HG02884 (cell line): ENCODE data around the gene THUMPD2.
"Not testable (repeated sequence)": the region's sequence is repeated elsewhere in the genome, so short reads cannot be mapped to it uniquely, and the experiment has no call there.

Source experiments
- ATAC-seq: cut with Tn5 transposase; IDR thresholded peaks from one replicate; pipeline ENCODE4 v1.9.1; 2021; ENCODE audit warnings: mild to moderate bottlenecking, moderate library complexity; ENCODE audit not compliant: unreplicated experiment

THUMPD2 gene, protein sequence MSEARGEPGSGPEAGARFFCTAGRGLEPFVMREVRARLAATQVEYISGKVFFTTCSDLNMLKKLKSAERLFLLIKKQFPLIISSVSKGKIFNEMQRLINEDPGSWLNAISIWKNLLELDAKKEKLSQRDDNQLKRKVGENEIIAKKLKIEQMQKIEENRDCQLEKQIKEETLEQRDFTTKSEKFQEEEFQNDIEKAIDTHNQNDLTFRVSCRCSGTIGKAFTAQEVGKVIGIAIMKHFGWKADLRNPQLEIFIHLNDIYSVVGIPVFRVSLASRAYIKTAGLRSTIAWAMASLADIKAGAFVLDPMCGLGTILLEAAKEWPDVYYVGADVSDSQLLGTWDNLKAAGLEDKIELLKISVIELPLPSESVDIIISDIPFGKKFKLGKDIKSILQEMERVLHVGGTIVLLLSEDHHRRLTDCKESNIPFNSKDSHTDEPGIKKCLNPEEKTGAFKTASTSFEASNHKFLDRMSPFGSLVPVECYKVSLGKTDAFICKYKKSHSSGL

DNA sequence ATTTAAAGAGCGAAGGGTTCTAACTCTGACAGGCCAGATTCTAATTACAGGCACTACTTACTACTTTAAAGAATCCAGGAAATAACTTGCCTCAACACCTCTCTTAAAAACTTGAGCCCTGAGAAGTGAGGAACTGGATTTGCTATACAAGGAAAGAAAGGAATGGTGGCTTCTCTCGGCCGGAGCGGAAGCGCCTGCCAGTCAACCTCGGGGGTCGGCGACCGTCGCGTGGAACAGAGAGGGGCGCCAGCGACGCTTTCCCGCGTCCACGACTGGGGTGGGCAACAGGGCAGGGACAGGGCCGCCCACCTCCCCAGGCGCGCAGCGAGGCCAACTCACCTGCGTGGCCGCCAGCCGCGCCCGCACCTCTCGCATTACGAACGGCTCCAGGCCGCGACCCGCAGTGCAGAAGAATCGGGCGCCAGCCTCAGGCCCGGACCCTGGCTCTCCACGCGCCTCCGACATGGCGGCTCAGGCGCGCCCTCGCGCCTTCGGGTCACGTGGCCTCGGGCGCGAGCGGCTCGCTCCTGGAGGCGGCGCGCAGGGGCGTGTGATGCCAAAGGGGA, at the start of gene THUMPD2:
THUMPD2 (minus strand) TSS at position 484 of the 566 bp plus-strand sequence; CDS start at position 465, 19 bp downstream.
- peak; percentile 61 for ATAC-seq

DNA sequence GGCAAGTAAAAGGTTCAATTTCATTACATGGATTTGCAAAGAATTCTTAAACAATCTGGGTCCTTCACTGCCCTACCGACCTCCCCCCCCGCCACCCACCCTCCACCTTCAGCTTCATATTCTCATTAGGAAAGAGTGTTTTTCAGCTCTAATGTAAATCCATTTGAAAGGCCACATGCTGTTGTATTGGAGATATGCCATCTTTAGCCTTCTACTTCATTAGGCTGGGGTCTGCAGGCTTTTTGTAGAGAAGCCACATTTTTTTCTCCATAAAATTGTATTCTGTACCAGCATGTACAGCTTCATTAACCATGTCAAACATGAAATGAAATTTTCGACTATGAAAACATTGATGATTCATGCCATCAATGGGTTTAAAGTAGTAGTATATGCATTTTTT, 42.8 kb upstream of the THUMPD2 start:
- ATAC-seq: no peak

DNA sequence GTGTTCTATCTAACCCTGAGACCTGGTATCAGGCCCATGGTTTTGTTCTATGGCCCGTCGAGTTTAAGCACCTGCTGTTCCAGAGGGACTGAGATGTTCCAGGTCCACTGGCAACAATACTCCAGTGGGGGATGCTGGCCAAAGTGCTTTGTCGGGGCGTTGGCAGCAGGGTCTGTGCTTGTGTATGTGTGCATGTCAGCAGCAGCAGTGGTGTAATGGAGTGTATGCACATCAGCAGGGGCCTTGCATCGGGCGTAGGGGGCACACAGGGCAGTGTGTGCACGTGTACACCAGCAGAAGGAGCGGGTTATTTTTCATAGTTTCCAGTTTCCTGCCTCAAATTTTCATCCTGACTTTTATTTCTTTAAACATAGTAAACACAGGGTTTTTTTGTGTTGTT, 37.8 kb upstream of the THUMPD2 start:
- ATAC-seq: no peak

- no peak for ATAC-seq
Measured at GRCh38 chr2:39816428-39816827, 37.4 kb upstream of the THUMPD2 start.

GRCh38 chr2:39805936-39806608, 27.0 kb upstream of the THUMPD2 start:
- ATAC-seq: no peak

- no peak for ATAC-seq
Measured at GRCh38 chr2:39803839-39804238, 24.8 kb upstream of the THUMPD2 start.

- ATAC-seq: no peak
Measured at GRCh38 chr2:39800752-39801151, 21.7 kb upstream of the THUMPD2 start.

DNA sequence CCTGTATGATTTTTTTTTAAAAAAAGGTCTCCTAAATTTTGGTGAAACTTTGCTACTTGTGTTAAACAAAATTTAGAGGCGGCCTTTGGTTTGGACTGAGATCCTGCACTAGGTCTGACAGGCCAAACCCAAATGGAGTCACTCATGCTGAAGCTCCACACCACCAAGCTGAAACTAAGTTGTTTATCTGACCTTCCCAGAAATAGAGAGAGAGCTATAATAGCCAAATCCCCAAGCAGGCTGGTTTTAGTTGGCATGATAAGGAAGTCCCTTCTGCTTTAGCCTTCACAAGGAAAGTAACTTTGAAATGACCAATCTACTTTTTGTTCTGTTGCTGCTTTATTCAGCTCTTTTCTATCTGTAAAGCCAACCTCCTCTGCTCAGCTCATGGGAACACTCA, 17.1 kb upstream of the THUMPD2 start:
- ATAC-seq: no peak

- ATAC-seq: not testable (repeated sequence)
Measured at GRCh38 chr2:39790216-39790818, 11.3 kb upstream of the THUMPD2 start.

GRCh38 chr2:39787950-39788349, 8.9 kb upstream of the THUMPD2 start:
- ATAC-seq: no peak

- ATAC-seq: no peak
Measured at GRCh38 chr2:39786761-39787522, 7.9 kb upstream of the THUMPD2 start.

DNA sequence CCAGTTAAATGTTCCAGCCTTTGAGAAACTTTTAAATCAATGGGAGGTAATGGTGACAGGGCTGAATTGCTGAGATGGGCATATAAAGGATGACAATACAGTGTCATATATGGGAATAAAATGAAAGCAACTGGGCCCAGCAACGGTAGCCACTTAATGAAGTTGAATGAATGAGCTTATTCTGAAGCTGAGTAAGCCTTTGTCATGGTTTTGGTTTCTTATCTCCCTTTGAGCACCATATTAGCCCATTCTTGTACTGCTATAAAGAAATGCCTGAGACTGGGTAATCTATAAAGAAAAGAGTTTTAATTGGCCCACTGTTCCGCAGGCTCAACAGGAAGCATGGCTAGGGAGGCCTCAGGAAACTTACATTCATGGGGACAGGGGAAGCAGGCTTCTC, 3.5 kb upstream of the THUMPD2 start:
- ATAC-seq: no peak

DNA sequence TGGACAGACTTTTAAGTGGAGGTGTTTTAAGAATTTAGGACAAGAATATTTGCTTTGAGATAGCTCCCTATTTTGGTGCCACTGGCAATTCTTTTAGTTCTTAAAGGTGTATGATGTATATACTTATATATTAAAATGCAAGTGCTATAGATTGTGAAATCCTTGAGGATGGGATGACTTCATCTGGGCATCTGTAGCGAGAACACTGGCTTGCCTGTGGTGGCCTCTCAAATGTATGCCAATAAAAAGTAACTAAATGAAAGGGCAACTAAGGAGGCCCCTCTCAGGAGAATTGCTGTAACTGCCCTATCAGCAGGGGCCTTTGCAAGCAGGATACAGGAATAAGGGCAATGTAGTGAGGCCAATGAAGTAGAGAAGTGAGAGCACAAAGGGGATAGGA, 2.6 kb upstream of the THUMPD2 start:
- ATAC-seq: no peak

DNA sequence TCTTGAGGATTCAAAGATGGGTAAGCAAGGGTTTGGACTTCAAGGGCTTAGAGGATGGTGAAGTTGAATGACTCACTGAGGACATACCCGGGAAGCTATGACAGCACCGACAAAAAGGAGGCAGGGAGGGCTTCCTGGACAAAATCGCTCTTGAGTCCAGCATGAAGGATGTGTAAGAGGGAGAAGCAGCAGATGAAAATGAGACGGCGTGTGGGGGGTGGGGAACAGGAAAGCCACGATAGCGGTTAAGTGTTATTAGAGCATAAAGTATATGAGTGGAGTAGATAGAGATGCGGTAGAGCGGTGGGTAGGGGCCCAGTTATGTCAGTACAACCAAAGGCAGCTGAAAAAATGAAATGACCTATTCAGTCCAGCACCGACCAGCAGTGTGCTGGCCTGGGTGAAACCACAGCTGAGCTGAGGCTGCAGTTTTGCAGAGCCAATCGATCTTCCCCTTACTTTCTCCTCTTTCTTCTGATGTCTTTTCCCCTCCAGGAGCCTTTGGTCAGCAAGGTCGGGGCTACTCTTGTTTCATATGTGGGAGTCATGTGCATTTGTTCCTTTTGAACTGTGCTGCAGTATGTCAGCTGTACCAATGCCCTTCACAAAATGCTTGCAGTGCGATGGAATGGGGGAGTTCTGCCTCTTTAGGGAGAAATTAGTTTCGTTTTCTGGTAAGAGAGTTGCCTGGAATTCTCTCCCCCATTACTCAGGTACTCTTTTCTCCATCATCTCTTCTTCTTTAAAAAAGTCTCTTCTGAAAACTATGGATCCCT, 2.0 kb upstream of the THUMPD2 start:
- no peak for ATAC-seq

GRCh38 chr2:39779927-39780326, 869 bp upstream of the THUMPD2 start:
- no peak for ATAC-seq

DNA sequence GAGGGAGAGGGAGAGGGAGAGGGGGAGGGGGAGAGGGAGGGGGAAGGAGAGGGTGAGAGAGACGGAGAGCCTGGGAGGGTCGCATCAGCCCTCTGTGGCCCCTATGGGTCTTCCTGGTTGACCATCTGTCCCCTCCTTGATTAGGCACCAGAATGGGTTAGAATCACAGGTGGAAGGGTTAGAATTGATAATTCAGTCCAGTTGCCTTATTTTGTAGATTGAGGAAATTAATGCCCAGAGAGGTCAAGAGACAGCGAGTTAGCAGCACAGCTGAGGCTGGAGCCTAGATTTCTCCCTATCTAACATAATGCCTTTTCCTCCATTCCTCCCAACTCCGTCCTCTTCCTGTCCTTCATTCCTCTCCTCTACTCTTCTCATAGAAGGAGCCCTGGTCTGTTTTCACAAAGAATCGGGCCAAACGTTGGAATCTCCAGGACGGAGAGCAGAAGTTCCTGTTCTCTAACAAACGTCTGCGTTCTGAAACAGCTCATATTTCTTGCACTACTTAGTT, 338 bp upstream of the THUMPD2 start:
- no peak for ATAC-seq

GRCh38 chr2:39778233-39778632, 825 bp downstream of the THUMPD2 start:
- ATAC-seq: peak; percentile 5

DNA sequence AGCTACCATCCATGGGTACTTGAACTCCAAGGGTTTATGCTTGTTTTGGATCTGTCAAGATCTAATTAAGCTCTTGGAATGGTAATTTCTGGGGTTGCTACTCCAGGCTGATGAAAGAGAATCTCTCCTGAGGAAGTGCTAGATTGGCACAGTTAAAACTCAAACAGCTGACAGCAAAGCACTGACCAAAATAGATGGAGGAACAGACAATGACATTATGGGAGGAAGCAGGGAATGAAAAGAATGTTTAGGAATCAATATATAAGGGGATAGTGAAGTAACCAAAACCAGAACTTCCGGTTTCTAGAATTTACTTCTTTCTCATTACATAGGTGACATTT, 6.3 kb downstream of the THUMPD2 start:
- no peak for ATAC-seq

DNA sequence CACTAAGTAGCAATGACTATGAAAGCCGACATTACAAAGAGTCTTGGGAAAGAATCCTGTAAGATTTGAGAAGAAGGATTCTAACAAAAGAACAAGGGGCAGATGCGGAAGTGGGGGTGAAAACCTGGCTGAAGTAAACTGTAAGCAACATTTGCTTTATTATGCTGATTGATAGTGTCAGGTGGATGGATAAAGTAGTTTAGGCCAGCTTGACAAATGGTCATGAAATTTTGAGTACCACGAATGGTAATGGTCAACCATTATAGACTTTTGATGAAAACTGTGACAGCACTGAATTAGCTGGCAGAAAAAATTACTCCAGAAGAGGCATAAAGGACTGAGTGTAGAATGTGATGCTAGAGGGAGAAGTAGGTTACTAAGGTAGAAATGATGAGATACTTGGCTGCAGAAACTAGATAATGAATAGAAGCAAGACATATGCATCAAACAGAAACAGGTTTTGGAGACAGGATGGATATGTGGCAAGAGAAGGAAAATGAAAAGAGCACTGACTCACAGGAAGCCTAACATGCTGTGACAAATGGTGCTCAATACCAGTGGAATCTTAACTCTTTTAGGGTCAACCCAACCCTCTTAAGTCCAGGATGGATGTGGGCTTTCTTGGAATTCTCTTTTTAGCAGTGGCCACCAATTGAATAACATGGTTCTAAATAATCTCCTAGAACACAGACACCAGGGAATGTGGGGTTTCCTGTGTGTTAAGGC, 6.8 kb downstream of the THUMPD2 start:
- no peak for ATAC-seq
